Hepatocyte (in vitro differentiated cells): Measurements from ENCODE around the gene TMEM86B.

Source experiments
- CTCF ChIP-seq: fragments of 200-600 bp; sonication (generic); IDR thresholded peaks from 2 replicates; pipeline ENCODE4 v1.5.1; 2016; ENCODE audit warnings: antibody characterized with exemption, mild to moderate bottlenecking; ENCODE audit not compliant: poor library complexity
- EZH2 ChIP-seq: fragments of 200-600 bp; sonication (generic); IDR thresholded peaks from 2 replicates; pipeline ENCODE4 v1.6.1; 2016; ENCODE audit warnings: antibody characterized with exemption, mild to moderate bottlenecking, borderline replicate concordance

DNA sequence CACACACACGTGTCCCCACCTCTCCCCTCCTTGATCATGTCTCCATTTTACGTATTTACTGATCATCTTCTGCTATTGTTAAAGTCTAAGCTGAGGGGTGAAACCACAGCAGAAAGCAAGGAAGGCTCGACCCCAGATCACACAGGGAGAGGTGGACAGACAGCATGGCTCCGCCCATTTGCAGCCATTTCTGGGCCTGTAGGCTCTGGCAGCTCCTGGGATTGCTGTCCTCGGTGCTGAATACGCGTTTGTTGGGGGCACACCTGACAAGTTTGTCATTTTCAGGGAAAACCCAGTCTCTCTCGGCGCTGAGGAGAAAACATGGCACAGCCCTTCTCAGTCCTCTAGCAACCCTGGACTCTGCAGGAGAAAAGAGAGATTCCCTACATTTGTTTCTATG is 8.0 kb downstream of the TMEM86B start:
- TF ChIP-seq CTCF (no peak), EZH2 (no peak)
